ENCODE data around the gene TTC16.

The TTC16 gene, protein sequence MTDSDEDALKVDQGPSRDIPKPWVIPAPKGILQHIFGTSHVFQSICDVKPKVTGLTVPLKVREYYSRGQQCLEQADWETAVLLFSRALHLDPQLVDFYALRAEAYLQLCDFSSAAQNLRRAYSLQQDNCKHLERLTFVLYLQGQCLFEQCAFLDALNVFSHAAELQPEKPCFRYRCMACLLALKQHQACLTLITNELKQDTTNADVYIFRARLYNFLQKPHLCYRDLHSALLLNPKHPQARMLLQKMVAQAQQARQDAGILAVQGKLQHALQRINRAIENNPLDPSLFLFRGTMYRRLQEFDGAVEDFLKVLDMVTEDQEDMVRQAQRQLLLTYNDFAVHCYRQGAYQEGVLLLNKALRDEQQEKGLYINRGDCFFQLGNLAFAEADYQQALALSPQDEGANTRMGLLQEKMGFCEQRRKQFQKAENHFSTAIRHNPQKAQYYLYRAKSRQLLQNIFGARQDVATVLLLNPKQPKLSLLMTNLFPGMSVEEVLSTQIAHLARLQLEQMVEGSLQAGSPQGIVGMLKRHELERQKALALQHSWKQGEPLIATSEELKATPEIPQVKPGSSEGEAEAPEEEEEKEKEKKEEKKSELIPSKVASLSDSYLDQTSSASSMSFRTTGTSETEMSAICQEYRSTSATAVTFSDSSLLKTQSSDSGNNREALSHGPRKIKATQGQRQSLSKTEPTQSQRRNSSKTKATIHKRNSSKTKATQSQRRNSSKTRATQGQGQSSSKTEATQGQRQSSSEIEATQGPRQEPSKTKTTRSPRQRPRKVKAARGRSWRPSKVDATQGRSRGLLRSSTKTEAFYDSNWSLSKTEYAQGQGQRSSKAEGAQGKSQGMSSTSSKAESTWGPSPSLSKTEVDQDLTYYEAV

DNA sequence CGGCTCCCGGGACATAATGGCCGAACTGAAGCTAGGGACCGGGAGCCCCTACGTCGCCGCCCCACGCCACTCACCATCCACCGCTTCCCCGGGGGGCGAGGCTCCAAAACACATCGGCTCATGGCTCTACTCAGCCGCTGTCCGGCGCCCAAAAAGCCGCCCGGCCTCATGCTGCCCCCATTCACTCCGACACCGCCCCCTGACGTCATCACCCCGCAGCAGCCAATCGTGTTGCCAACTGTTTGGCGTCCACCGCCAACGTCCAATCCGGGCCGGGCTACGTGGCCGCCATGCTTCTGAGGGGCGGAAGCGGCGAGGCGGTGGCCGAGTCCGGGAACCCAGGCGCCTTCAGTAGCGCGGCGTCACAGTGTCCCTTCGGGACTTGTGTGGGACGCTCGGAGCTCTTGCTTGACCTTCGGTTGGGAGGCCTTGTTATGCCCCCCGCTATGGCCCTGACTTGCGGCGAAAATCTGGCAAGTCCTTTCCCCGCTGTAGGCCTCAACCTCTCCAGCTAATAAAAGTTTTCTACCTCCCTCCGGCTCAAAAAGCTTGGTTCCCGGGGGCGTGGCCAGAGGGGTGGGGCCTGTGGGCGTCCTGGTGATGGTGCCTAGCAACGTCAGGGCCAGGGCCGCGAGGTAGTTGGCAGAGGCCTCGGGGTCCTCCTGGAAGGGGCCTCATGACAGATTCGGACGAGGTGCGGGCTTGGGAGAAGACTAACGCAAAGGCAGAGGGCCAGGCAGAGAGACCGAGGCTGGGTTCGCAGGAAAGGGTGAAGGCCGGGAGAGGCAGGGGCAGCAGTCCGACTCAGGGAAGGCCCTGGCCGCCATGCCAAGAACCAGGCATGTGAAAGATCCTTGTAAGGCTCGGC is at the start of gene TTC16, which contains the start of gene PTRH1:
Gene TTC16 (plus strand): TSS at position 610 of the 868 bp plus-strand sequence. CDS start 67 bp downstream, at position 677.
Gene PTRH1 (minus strand): TSS at position 194 of the 868 bp plus-strand sequence. CDS start 24 bp downstream, at position 170.
- peak; percentile 93 for DNase-seq (ENCODE audit: low spot score)

DNA sequence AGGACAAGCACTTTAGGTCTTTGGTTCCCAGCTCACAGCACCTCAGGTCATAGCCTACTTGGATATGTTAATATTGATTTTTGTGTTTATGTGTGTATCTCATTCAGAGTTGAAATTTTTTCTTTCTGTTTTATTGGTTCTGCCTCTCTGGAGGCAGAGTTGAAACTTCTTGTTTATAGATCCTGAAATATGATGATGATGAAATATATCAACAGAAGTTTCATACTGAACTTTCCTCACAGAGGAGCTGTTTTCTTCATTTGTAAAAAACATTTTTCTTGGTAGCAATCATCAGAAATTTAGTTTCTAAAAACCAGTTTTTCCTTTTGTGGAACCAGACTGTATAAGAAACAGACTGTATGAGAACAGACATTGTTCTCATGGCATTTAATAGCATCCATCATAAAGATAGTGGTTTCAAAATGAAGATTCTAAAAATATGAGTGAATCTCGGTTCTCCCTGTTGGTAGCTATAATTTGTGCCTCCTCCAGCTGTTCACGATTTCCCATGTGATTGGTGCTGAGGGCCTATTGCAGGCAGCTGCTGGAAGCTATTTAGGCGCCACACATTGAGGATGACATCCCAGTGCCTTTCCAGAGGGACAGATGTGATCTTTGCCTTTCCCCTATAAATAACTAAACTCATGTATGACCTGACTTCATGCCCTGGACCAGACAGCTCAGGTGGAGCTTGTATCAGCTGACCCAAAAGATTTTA is 48.6 kb upstream of the TTC16 start:
- DNase-seq (ENCODE audit: low spot score) = no peak

DNA sequence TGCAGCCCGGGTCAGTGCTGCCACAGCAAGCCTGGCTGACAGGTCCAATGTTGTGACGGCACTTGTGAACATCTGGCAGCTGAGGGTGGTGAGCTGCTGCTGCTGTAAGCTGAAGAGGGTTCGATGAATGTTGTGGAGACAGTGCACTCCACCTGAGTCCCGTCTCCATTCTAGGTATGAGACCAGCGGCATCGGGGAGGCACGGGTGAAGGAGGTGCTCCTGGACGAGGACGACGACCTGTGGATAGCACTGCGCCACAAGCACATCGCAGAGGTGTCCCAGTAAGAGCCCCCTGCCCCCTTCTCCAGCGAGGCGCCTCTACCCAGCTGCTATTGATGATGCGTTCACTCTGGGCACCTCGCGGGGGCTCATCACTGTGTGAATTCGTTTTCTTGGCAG is 48.0 kb upstream of the TTC16 start:
- no peak for DNase-seq (ENCODE audit: low spot score)

DNA sequence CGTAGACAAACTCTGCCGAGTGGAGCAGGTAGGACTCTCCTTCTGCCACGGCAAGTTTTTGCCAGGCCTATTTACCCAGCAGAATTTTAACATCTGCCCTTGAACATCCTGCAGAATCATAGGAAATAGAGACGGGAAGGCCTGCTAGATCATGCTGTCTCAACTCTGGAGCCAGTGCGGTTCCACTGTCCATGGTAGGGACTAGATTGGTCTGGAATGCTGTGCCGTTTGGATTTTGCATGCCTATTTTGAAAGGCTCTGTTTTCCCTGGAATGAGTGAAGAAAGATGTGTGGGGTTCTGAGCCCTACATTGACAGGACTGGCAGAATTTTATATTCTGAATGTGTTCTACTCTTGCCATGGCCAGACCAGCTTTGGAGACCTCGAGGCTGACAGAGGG is 42.6 kb upstream of the TTC16 start:
- DNase-seq (ENCODE audit: low spot score) = no peak

DNA sequence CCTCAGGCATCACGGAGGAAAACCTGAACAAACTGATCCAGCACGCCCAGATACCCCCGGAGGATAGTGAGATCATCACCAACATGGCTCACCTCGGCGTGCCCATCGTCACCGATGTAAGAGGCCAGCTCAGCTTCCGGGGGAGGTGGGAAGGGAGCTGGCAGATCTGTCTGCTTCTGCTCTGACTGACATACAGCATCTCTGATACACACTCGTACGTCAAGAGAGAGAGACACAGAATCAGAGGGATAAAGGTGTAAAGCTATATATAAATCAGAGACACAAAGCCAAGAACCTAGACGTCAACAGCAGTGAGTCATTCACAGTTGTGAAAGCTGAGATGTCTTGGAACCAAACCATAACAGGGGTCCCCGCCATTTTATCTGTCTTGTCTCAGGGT is 39.2 kb upstream of the TTC16 start:
- no peak for DNase-seq (ENCODE audit: low spot score)

DNA sequence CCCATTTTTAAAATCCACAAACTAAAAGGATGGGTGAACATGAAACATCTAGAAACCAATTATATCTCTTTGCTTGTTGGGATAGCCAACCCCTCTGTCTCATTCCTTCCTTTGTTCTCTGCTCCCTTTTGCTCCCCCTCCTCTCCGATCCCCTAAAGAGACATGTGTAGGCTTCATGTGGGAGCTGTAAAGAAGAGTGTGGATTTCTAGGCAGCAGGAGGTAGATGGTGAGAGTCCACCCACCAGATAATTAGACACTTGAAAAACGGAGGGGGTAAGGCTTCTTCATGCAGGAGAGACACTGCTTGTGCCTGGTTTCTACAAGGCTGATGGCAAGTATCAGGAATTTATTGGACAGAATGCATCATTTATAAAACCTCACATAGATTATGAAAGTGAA is 36.4 kb upstream of the TTC16 start:
- no peak for DNase-seq (ENCODE audit: low spot score)

DNA sequence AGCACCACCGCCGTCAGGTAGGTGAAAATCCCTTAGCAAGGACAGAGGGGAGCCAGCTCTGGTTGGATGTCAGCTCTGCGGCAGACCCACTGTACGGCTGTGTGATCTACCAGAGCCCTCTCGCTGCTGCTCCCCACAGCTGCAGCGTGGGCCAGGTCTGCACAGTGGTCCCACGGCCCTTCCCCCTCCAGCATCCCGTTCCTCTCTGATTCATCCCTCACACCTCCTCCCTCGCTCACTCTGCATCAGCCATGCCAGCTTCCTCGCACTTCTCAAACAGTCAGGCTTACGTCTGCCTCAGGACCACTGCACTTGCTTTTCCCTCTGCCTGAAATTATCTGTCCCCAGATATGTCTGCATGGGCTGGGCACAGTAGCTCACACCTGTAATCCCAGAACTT is 35.7 kb upstream of the TTC16 start:
- no peak for DNase-seq (ENCODE audit: low spot score)

DNA sequence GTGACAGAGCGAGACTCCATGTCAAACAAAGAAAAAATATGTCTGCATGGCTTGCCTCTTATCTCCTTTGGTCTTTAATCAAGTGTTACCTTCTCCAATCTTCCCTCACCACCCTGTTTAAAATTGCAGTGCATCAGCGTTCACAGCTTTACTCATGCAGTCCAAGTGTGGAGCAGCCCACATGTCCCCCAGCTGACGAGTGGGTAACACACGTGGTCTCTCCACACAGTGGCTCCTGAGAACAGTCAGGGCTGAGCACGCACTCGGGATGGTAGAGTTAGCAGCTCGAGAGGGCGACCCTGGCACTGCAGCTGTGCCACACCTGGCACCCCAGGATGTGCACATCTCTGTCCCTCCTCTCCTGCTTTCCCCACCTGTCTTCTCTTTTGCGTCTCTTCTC is 35.0 kb upstream of the TTC16 start:
- no peak for DNase-seq (ENCODE audit: low spot score)

DNA sequence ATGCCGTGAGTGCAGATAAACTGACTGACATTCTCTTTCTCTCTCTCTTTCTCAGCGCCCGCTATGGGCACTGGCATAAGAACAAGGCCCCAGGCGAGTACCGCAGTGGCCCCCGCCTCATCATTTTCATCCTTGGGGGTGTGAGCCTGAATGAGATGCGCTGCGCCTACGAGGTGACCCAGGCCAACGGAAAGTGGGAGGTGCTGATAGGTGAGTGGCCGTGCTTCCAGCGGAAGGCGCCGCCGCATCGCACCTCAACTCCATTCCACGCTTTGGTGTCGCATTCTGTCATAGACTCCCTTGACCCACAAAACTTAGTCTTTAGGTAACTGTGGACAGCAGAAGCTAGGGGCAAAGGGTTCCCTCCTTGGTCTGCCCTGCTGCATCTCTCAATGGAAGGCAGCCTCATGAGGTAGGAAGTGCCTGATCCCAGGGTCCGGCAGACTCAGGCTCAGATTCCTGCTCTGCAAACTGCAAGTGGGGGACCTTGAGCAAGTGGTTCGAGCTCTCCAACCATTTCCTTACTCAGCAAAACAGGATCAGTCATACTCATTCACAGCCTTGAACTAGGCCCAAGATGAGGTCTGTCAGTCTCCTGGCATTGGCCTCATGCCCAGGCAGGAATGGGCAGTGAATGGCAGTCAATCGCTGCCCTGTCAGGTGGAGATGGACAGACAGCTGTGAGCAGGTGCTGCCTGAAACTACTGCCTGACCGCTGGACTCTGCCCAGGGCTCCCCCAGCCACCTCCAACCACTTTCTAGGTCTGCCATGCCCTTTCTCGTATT is 33.3 kb upstream of the TTC16 start:
- DNase-seq (ENCODE audit: low spot score) = no peak

DNA sequence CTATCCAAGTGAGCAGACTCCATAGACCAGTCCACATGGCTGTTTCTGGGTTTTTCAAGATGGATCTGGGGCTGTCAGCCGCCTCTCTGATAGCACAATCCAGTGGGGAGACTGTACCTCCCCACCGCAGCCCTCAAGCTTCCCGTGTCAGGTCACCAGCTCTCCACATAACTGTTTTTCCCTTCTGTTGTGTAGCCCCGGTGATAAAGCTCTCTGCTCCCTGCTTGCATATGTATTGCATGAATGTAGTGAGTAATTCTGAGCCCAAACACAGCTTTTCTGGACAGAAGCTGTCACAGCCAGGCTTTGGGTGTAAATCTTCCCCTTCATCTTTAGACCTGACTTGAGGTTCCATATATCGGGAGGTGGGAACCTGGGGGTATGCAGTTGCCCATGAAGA is 32.2 kb upstream of the TTC16 start:
- DNase-seq (ENCODE audit: low spot score) = no peak

DNA sequence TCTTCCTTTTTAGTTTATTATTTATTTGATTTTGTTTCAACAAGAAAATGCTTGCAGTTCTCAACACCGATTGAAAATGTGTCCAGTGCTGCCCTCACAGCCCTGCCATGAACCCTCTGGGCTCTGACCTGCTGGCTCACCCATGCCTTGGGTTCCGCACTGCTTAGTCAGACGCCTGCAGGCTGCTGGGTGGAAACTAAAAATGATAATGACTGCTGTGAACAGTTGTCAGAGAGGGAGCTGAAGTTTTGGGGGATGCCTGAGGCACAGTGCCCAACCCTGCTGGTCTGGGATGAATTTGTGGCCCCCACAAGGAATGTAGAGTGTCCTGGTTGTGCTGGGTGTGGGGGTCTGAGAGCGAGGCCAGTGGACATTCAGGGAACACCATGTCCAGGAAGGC is 31.3 kb upstream of the TTC16 start:
- DNase-seq (ENCODE audit: low spot score) = no peak

DNA sequence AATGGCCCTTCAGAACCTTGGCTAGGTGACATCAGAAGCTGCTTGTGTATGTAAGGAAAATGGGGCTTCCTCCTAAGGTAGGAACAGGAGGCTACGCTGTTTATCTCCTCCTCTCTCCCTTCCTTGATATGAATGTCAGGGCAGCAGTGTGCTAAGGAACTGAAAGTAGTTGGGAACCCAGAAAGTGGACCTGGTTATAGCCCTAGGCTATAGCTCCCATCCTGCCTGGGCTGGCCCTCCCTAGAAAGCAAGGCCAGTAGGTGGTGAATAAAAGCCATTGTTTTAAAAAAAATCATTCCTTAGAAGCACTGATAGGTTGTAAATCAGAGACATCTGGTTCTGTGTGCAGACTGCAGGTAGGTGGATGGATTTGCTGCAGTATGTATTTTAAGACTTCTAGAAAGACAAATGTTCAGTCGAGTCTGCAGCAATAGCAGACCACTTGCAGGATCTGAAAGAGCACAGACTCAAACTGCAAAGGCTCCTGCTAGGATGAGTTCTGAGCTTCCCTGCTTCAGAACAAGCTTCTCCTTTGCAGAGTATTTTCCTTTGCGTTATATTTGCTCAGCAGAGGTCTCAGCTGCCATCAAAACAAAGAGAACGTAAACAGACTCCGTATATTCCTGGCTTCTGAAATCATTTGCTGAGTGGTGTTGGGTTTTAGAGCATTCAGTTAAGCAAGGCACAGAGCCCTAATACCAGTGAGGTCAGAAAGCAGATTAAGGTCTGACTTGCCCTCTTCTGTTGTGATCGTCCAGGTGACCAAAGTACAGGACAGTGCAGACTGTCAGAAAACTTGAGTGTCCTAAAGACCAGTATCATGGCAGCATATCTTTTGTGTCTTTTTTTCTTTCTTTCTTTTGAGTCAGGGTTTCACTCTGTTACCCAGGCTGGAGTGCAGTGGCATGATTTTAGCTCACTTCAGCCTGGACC is 29.2 kb upstream of the TTC16 start:
- no peak for DNase-seq (ENCODE audit: low spot score)

DNA sequence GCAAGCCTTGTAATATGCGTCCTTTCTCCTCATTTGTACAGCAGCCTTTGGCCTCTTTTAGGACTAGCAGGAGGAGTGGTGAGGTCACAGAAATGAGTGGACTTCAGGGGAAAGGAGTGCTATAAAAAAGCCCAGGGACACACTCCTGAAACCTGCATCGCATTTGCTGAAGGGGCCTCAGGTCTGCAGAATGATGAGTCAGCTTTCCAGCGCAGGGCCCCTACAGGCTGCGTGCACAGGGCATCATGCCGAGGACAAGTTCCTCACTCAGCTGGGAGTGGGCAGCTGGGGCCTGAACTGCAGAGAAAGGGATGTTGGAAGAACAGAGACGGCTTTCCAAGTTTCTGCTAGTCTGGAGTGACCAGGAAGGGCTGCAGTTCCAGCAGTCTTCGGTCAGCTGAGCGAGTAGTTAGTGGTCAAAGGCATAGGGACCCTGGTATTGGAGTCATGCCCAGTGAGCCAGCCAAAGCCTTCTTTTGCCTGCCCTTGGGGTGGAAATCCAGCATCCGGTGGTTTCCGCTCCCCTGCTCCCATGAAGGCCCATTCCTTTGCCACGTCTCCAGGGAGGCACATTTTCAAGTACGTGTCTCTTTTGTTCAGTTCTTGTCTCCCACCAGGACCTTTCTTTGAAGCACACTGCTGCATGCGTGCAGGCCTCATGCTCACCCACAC is 26.4 kb upstream of the TTC16 start:
- no peak for DNase-seq (ENCODE audit: low spot score)

DNA sequence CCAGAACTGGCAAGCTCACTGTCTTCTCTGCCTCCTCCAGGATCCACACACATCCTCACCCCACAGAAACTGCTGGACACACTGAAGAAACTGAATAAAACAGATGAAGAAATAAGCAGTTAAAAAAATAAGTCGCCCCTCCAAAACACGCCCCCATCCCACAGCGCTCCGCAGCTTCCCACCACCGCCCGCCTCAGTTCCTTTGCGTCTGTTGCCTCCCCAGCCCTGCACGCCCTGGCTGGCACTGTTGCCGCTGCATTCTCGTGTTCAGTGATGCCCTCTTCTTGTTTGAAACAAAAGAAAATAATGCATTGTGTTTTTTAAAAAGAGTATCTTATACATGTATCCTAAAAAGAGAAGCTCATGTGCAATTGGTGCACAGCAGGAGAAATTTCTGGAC is 25.1 kb upstream of the TTC16 start:
- DNase-seq (ENCODE audit: low spot score) = no peak

DNA sequence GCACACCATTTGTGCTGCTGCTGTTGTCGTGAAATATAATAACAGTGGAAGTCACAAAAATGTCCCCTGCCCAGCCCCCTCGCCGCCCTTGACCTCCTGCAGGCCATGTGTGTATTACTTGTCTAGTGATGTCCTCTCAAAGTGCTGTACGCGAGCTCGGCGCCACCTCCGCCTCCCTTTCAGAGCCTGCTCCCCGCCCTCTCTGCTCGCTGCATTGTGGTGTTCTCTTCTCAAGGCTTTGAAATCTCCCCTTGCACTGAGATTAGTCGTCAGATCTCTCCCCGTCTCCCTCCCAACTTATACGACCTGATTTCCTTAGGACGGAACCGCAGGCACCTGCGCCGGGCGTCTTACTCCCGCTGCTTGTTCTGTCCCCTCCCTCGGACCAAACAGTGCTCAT is 23.8 kb upstream of the TTC16 start:
- no peak for DNase-seq (ENCODE audit: low spot score)

DNA sequence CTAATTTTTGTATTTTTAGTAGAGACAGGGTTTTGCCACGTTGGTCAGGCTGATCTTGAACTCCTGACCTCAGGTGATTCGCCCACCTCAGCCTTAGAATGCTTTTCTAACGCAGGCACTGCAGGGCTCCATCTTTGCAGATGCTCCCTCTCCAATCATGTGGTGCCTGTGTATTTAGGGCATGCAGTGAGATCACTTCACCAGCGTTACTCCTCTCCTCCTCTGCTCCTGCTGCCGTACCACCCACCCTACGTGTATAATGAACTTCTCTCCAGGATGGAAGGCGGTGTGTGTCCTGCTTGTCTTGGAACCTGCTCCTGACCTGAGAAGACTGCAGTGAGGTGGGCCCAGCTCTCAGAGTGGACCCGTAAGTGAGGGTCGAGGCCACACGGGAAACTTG is 22.7 kb upstream of the TTC16 start:
- DNase-seq (ENCODE audit: low spot score) = no peak

DNA sequence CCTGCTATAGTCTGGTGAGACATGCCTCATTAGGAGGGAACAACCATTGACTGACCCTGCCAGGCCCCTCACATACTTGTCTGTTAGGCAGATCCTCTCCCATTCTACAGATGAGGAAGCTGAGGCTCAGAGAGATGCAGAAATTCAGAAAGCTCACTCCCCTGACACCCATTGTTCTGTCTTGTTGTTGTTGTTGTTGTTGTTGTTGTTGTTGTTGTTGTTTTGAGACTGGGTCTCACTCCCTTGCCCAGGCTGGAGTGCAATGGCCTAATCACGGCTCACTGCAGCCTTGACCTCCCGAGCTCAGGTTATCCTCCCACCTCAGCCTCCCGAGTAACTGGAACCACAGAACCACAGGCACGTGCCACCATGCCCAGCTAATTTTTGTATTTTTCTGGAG is 22.2 kb upstream of the TTC16 start:
- DNase-seq (ENCODE audit: low spot score) = no peak

DNA sequence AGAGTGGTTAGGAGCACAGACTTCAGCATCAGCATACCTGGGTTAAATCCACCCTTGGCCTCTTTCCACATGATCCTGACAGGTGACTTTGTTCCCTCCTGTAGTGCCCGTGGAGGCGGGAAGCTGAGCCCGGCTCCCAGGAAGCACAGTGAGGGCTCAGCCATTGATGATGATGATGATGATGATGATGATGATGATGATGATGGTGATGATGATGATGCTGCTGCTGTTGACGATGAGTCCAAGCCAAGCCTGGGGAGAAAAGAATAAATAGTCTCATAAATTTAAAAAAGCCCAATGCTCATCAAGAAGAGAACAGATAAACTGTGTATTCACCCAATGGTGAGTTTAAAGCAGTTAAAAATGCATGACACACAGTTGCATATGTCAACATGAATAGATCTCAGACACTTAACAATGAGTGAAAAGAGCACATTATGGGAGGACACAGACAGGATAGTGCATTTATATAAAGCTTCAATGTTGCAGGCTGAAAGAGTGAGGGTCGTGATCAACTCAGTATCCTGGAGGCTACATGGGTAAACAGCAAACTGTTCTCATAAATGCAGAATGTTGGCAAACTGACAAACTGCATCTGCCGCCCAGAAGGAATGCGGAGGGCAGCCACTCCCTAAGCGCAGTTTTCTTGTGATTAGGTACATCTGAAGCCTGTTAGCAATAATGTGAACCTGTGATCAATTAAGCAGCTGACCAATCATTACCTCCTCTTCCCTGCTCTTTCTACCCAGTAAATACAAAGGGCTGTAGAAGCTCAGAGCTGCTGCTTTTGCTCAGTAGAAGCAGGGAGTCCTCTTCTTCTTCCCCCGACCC is 20.8 kb upstream of the TTC16 start:
- no peak for DNase-seq (ENCODE audit: low spot score)
